HuH-7.5 (cell line): ENCODE measurements around the gene PCDH9.

Experiments
- DNase-seq: peaks from one replicate; pipeline ENCODE4 v3.0.0; 2011; ENCODE audit warnings: low spot score

Gene PCDH9

GRCh38 chr13:66375756-66376155, 854.4 kb downstream of the PCDH9 start:
- DNase-seq = no peak

DNA sequence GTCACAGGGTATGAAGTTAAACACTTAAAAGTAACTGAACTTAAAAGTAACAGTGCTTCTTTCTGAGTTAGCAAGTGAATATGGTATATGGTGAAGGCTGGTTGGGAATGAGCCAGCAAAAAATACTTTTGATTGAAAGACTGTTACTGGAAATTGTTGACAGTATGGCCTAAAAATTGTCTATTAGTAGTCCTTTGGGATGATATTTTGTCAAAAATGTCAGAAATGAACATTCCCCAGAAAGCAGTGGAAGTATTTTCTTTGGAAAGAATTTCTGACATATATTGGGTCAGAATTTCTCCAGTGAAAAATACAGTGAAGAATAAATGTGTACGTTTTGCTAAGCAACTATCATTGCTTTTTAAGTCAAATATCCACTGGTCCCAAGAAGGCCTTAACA, 860.5 kb downstream of the PCDH9 start:
- no peak for DNase-seq

- DNase-seq = no peak
These were observed 862.8 kb downstream of the PCDH9 start for GRCh38 chr13:66367356-66367755.

DNA sequence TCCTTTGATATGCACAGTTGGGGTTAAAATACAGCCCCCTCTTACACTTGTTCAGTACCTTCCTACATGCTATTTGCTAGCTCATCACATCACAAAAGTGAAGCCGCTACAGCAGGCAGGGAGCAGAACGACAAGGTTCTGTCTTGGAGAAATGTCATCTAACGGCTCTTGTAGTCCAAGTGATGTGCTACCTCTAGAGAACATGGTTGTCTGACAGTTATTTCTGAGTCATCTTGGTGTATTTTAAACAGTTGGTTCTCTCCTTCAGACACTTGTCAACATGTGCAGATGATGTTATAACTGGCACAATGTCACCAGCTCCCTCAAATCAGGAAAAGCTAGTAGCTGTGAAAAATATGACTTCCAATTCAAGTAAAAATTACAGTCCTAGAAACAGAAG, 865.0 kb downstream of the PCDH9 start:
- DNase-seq = no peak

GRCh38 chr13:66364346-66364745, 865.8 kb downstream of the PCDH9 start:
- no peak for DNase-seq

GRCh38 chr13:66362485-66362884, 867.7 kb downstream of the PCDH9 start:
- no peak for DNase-seq

GRCh38 chr13:66359910-66360552, 870.1 kb downstream of the PCDH9 start:
- no peak for DNase-seq

DNA sequence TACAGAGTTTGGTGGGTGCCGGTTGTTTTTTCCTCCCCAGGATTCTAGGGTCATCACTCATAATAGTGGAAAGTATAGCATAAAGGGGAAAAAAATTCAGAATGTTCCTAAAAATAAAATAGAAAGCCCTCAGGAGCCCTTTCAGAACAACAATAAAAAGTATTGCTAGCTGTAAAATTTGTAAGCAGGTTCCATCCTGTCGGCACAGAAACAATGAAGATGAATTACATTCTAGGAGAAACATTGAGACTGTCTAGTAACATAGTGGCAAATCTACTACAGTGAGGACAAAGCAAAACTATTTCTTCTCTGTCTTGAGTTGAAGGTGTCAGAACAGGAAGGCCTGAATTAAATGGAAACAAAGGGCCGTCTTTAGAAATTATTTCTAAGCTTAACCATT, 870.7 kb downstream of the PCDH9 start:
- DNase-seq = no peak

GRCh38 chr13:66358564-66358963, 871.6 kb downstream of the PCDH9 start:
- DNase-seq = no peak

DNA sequence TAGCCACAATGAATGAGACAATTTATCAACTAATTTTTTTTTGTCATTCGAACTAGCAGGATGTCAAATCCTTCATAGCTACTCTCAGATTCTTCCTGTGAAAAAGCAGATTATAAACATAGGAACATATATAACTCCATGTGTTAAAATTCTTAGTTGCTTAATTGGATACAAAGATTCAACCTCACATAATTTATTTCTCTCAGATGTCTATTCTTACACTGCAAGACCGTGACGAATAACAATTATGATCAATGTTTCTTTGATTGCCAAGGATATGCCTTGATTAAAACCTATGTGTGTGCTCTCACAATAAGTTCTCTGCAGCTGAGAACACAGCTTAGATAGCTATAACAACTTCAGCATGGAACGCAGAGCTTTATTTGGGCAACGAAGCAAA, 872.7 kb downstream of the PCDH9 start:
- no peak for DNase-seq

DNA sequence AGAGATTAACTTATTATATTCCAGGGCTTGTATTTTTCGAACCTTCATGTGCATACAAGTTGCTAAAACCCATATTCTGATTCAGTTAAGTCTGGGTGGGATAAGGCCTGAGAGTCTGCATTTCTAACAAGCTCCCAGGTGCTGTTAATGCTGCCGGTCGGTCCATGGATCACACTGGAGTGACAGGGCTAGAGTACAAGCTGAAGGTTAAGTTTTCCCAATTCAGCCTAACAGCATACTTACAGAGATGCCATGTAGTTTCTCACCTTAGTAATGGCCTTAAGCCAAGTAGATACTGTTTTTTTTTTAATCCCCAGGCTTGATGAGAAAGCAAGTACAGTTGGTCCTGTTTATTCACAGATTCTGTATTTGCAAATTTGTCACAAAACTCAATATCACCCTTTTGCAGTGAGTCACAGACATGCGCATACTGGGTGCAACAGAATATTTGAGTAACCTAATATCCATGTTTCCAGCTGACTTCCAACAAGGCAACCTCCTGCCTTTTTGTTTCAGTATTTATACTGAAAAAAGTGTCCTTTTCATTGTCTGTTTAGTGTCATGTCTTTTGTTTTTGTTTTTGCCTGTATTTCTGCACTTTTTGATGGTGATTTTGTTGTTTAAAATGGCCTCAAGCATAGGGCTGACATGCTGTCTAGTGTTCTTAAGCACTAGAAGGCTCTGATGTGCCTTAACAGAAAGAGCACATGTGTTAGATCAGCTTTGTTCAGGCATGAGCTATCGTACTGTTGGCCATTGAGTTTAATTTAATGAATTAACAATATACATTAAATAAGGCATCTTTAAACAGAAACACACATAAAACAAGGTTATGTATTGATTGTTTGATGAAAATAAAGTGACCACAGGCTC, 875.0 kb downstream of the PCDH9 start:
- no peak for DNase-seq

GRCh38 chr13:66353664-66354063, 876.5 kb downstream of the PCDH9 start:
- no peak for DNase-seq

DNA sequence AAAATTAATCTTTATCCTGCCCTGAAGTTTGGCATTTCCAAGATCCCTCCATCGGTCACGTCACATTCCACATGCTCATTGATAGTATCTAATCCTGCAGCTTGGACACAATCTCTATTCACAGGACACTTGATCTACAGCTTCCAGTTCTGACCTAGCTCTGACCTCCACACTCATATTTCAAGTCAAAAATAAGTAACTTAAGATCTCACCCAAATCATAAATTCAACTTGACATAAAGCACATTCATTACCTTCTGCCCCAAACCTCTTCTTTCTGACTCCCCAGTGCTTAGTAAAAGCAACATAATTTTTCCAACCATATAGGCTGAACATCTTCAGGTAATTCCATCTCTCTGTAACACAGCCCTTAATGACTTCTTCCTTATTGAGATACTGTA, 880.2 kb downstream of the PCDH9 start:
- no peak for DNase-seq

- no peak for DNase-seq
These were observed 881.1 kb downstream of the PCDH9 start for GRCh38 chr13:66348745-66349690.

DNA sequence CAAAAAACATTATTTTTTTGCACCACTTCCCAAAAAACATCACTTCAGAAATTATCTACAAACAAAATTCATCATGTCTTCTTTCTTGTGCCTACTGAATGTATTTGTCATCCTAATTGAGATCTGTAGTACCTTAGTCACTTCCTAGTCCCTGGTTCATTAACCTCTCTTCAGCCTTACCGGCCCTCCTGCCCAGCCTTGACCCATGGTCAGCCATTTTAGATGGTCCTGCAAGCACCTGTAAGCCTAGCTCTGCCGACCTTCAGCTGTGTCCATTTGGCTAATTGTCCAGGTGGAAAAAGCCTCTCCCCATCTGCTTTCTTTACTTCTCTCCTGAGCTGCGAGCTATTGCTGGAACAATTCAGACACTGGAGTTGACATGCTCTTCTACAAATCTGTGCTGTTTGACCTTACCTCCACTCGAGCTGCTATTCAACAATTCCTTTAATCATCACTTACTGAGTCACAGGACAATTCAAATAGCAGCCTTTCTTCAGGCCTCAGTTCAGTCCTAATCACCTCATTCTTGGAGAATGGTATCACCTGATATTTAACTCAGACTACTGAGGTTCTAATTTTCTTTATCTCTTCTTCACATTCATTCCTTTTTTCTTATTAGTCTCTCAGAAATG, 882.5 kb downstream of the PCDH9 start:
- no peak for DNase-seq

DNA sequence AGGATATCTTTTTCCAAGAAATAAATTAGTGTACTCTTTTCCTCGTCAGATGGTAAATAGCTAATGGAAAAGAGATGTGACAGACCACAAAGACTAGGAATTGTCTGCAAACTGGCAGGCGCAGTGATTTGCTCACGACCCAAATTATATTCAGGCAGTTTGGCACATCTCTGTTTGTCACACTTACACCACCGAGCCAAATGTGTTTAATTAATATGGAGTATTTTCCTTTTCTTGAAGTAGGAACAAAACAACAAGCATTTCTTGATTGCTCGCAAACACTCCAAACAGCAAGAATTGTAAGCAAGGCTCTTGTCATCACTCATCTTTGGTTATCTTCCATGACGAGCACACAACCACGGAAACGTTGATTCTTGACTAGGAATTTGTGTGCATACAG, 884.2 kb downstream of the PCDH9 start:
- no peak for DNase-seq

DNA sequence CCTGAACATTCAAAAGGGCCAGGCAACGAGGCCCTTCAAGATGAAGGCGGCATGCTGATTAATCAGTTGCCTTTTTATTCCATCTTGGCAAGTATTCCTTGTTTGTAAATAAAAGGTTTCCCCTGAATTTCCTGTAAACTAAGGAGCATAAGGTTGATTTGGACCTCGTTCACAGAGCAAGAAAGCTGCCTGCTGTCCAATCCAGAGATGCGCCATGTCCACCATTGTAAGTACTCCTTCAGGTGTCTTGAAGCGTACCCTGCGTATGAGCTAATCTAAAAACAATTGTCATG, 884.7 kb downstream of the PCDH9 start:
- DNase-seq = no peak

GRCh38 chr13:66344805-66345517, 885.2 kb downstream of the PCDH9 start:
- no peak for DNase-seq

- no peak for DNase-seq
These were observed 886.8 kb downstream of the PCDH9 start for GRCh38 chr13:66343224-66343828.

GRCh38 chr13:66341635-66342377, 888.3 kb downstream of the PCDH9 start:
- DNase-seq = no peak
